Limb (tissue), 2 donors: ENCODE measurements around the gene ADAM10.
"Not testable (repeated sequence)": the region's sequence is repeated elsewhere in the genome, so short reads cannot be mapped to it uniquely, and the experiment has no call there.

Experiments
- DNase-seq, 2 donors: peaks; one replicate each; pipeline ENCODE4 v3.0.0-alpha.2; 2016; ENCODE audit errors: extremely low spot score in 2 of 2

ADAM10 gene, protein sequence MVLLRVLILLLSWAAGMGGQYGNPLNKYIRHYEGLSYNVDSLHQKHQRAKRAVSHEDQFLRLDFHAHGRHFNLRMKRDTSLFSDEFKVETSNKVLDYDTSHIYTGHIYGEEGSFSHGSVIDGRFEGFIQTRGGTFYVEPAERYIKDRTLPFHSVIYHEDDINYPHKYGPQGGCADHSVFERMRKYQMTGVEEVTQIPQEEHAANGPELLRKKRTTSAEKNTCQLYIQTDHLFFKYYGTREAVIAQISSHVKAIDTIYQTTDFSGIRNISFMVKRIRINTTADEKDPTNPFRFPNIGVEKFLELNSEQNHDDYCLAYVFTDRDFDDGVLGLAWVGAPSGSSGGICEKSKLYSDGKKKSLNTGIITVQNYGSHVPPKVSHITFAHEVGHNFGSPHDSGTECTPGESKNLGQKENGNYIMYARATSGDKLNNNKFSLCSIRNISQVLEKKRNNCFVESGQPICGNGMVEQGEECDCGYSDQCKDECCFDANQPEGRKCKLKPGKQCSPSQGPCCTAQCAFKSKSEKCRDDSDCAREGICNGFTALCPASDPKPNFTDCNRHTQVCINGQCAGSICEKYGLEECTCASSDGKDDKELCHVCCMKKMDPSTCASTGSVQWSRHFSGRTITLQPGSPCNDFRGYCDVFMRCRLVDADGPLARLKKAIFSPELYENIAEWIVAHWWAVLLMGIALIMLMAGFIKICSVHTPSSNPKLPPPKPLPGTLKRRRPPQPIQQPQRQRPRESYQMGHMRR

GRCh38 chr15:58749532-58750337 lies at the start of gene ADAM10:
Gene ADAM10, minus strand, starts transcription at chr15:58749707. Its CDS starts 173 bp downstream, at chr15:58749534.
- DNase-seq = peak; percentile 99 to 100

GRCh38 chr15:58797505-58797904 lies 48.0 kb upstream of the ADAM10 start:
- no peak for DNase-seq

- no peak for DNase-seq
Observed at GRCh38 chr15:58795825-58796224, 46.3 kb upstream of the ADAM10 start.

DNA sequence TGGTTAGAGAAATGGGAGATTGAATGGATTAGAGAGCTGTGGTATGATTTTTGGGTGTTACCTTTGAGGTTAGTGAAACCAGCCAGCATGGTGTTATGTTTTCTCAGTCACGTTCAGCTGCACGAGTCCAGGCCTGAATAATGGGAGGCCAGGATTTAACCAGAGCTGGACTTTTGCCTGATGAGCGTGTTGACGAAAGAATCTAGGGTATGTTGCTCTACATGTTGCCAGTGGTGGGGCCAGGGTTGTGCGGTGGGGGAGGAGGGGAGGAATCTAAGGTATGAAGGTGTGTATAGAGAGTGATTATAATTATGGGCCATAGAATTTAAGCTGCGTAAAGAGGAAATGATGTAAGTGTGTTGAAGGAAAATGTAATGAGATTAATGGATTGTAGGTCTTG lies 44.4 kb upstream of the ADAM10 start:
- peak in 1 of 2 donors; percentile 39 for DNase-seq

GRCh38 chr15:58788056-58788710 lies 38.7 kb upstream of the ADAM10 start:
- no peak for DNase-seq

DNA sequence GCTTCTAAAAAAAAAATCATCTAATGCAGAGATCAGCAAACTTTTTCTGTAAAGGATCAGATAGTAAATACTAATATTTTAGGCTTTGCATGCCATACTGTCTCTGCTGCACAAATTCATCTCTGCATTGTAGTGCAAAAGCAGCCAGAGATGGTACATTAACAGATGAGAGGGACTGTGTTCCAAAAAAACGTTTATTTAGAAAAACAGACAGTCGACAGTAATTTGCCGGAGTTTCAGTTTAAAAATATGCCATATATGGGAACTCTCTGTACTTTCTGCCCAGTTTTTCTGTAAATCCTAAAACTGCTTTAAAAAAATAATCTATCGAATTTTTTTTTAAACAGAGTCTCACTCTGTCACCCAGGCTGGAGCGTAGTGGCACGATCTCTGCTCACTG lies 35.8 kb upstream of the ADAM10 start:
- DNase-seq = no peak

- no peak for DNase-seq
Observed at GRCh38 chr15:58779554-58779953, 30.0 kb upstream of the ADAM10 start.

- no peak for DNase-seq
Observed at GRCh38 chr15:58777107-58777506, 27.6 kb upstream of the ADAM10 start.

- no peak for DNase-seq
Observed at GRCh38 chr15:58775402-58775801, 25.9 kb upstream of the ADAM10 start.

DNA sequence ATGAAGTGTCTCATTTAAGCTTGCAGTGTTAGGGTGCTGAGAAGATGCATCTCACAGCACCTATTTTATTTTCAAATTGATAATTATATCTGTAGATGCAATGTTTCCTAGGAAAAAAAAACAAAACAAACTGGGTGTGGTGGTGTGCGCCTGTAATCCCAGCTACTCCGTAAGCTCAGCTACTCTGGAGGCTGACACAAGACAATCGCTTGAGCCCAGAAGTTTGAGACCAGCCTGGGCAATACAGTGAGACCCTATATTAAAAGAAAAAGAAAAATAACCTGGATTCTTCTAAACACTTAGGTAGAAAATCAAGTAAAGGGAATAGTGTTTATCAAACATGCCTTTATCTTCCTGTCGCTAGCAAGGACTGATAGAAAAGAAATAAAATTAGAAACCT lies 23.5 kb upstream of the ADAM10 start:
- no peak for DNase-seq

- peak; percentile 18 to 77 for DNase-seq
Observed at GRCh38 chr15:58771621-58772250, 22.2 kb upstream of the ADAM10 start.

- peak; percentile 97 to 99 for DNase-seq
Observed at GRCh38 chr15:58770857-58771620, 21.5 kb upstream of the ADAM10 start, which contains the start of gene MINDY2. Gene MINDY2, plus strand, starts transcription at chr15:58771302. Its CDS starts 94 bp downstream, at chr15:58771396.

GRCh38 chr15:58770519-58770856 lies 21.0 kb upstream of the ADAM10 start:
- DNase-seq = no peak

- DNase-seq = not testable (repeated sequence)
Observed at GRCh38 chr15:58768601-58769004, 19.1 kb upstream of the ADAM10 start.

GRCh38 chr15:58766290-58766689 lies 16.8 kb upstream of the ADAM10 start:
- DNase-seq = no peak

- DNase-seq = no peak
Observed at GRCh38 chr15:58764468-58764867, 15.0 kb upstream of the ADAM10 start.

GRCh38 chr15:58762731-58763130 lies 13.2 kb upstream of the ADAM10 start:
- no peak for DNase-seq

DNA sequence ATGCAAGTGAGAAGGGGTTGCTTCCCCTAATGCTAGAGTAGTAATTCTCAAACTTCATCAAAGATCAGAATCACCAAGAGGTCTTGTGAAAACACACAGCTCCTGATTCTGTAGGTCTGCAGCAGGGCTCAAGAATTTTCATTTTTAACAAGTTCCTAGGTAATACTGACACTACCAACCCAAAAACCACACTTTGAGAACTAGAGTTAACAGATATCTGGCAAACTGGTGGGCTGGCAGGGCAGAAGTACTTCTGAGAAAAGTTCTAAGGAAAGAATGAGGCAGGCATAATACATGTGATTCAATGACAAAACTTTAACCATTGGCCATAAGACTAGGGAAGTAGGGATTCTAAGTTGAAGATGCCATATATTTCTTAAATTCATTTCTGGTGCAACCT lies 12.8 kb upstream of the ADAM10 start:
- no peak for DNase-seq

DNA sequence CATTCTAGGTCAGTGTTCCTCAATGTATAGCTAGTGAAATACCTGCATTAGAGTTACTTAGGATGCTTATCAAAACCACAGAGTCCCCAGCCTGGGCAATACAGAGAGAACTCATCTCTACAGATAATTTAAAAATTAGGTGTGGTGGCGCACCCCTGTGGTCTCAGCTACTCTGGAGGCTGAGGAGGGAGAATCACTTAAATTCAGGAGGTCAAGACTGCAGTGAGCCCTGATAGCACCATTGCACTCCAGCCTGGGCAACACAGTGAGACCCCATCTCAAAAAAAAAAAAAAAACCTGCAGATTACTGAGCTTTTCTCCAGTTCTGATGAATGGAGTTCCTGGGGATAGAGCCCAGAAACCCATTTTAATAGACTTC lies 11.5 kb upstream of the ADAM10 start:
- no peak for DNase-seq

- no peak for DNase-seq
Observed at GRCh38 chr15:58760385-58761009, 11.0 kb upstream of the ADAM10 start.
